Amniotic epithelial cell (primary cell): ENCODE results near the gene ALDH3A1.

Experiments used
- DNase-seq: peaks from one replicate; pipeline ENCODE4 v3.0.0-alpha.2; 2010; ENCODE audit warnings: low read depth

Gene ALDH3A1

DNA sequence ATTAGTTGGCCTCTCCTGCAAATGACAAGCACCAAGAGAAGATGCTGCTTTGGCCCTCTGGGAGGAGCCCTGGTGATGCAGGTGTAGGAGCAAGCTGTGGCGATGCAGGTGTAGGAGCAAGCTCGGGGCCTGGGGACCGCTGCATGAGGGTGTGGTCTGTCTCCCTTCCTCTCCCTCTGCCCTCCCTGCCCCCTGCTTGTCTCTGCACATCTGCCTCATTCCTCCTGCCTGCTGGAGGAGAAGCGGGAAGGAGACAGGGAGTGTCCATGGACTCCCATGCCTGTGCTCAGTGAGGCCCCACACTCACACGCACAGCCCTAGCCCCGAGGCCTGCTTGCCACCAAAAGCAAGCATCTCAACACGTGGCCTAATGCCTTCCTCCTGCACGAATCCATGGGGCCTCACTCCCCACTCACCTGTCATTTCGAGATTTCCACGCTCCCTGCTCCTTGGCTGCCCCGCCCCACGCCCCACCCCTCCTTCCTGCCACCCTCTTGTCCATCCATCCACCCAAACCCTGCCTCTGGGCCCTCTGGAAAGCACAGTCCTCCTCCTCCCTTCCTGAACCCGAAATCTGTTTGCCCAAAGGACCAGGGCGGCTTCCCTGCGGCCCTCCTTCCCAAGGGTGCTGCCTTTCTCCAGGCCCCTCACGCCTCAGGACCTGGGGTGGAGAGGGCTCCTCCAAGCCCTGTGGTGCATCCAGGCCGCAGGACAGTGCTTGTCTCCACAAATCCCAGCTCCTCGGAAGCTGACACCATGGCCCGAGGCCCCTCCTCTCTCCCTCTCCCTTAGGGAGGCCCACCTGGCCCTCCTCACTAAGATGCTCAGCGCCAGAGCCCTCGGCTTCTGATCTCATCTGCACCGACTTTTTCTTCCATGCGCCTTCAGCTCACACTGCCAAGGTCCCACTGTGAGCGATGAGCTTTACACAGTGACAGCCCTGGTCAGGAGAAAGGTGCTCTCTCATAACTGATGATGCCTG is 11.8 kb upstream of the ALDH3A1 start:
- no peak for DNase-seq

DNA sequence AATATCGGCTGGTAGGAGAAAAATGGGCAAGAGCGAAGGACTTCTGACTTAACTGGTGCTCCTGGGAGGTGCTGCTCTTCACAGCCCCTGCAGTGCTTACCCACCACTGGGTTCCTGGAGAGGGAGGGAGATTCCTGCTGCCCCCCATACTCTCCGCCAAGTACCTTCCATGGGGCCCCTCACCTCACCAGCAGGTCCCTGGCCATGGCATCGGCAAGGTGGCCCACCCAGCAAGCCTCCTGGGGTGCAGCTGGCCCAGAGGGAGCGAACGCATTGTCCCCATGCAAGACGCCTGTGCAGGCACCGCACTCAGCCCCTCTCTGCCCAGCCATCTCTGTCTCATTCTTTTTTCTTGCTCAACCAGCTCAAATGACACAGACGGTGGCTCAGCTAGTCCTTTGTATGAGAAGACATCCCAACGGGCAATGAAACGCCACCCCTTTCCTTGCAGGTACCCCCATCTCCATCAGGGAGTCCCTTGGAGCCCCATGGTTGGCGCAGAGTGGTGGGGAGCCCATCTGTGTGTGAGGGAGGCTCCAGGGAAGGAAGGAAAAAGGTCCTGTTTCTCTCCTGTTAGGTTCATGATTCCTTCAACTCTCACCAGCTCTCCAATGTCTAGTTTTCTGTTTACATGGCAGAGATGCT is 9.6 kb upstream of the ALDH3A1 start:
- no peak for DNase-seq

DNA sequence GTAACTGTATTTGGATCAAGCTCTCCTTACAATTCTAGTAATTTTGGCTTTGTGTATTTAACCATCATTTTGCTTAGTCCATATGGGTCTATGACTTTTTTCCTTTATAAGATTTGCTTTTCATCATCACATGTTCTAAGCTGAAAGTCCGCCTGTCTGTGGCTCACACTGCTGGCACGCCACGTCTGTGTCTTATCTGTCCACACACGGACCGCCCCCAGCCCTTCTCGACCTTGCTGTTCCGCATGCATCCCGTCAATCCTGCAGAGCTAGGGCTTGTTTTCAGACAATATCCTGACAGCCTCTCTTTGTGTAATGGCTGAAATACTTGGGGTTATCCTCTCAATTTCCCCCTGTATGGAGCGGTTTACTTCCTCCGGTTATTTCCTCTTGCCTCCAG is 8.4 kb upstream of the ALDH3A1 start:
- DNase-seq: peak; percentile 72

- no peak for DNase-seq
These were observed 7.9 kb upstream of the ALDH3A1 start for GRCh38 chr17:19755821-19756510.

DNA sequence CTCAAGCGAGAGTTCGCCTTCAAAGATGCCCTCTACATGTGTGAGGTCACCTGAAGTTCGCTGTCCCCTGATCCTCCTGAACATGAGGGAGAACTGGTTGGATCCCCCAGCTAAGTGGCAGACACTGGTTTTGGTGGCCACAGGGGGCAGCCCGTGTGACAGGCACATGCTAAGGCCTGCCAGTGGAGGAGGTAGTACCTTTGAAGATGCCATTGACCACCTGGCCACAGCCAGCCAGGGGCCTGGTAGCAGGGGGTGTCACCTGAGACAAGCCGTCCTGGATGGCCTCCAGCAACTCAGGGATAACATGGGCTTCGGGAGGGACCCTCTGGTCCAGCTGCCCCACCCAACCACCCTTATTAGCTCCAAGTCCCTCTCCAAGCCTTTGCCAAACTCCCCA is 7.3 kb upstream of the ALDH3A1 start:
- DNase-seq: no peak

GRCh38 chr17:19753661-19754463 is 5.8 kb upstream of the ALDH3A1 start:
- DNase-seq: no peak

- peak; percentile 48 for DNase-seq
These were observed 5.0 kb upstream of the ALDH3A1 start for GRCh38 chr17:19753051-19753509.

DNA sequence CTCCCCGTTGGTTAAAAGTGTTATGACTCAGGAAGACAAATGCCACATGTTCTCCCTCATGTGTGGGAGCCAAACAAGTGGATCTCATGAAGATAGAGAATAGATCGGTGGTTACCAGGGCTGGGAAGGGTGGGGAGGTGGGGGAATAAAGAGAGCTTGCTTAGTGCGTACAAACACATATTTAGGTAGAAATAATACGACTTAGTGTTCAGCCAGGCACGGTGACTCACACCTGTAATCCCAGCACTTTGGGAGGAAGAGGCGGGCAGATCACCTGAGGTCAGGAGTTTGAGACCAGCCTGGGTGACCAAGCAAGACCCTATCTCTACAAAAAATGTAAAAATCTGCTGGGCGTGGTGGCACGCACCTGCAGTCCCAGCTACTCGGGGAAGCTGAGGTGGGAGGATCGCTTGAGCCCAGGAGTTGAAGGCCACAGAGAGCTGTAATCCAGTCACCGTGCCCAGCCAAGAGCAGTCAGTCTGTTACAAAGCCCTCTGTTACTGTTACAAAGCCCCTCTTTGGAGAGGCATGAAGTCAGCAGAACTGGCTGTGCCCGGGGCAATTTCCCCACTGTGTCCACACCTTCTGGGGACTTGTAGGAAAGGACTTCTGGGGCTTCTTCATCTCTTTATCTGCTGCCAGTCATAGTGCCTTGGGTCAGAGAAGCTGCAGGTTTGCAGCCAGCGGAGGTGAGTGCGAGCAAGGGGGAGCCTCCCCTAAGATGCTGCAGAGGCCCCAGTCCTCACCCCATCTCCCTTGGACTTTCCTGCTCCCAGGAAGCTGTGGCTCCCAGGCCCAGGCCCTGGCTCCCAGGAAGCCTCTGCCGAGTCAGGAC is 4.3 kb upstream of the ALDH3A1 start:
- DNase-seq: no peak

DNA sequence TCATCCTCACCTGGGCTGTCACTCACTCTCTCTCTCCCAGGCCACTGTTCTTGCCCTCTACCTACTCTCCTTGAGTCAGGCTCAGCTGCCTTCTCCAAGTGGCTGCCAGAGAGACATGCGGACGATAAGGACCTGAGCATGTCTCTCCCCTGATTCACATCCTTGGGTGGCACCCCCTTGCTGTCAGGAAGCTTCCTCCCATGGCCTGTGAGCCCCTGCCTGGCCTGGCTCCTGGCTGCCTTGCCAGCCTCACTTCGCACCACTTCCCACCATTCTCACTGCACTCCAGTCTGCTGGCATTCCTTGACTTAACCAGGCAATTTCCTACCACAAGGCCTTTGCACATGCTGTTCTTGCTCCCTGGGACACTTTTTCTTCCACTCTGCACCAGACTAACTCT is 2.7 kb upstream of the ALDH3A1 start:
- DNase-seq: no peak

- no peak for DNase-seq
These were observed 2.0 kb upstream of the ALDH3A1 start for GRCh38 chr17:19750020-19750572.

GRCh38 chr17:19748807-19749193 is 702 bp upstream of the ALDH3A1 start:
- no peak for DNase-seq

DNA sequence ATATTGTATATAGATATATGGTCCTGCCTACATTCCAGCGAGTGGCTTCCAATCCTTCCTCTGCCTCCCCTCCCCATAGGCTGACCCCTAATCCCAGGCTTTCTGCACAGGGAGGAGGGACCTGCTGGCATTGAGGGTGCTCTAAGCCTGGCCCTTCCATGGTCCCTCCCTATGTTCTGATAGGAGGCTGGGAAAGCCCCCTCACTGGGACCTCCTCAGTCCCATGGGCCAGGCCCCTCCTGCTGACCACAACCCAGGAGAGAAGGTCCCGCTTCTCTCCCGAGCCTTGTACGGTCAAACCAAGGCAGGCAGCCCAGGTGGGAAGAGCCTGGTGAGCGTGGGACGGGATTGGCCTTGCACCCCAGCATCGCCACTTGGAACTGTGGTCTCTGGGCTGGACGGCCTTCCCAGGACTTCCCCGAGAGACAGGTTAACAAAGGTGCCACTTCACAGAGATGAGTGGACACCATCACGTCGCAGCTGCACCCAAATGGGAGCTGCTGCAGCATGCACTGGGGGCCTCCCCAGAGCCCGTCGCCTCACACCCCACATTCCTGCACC is 859 bp downstream of the ALDH3A1 start:
- DNase-seq: no peak

GRCh38 chr17:19746517-19746916 is 1.6 kb downstream of the ALDH3A1 start:
- DNase-seq: no peak

DNA sequence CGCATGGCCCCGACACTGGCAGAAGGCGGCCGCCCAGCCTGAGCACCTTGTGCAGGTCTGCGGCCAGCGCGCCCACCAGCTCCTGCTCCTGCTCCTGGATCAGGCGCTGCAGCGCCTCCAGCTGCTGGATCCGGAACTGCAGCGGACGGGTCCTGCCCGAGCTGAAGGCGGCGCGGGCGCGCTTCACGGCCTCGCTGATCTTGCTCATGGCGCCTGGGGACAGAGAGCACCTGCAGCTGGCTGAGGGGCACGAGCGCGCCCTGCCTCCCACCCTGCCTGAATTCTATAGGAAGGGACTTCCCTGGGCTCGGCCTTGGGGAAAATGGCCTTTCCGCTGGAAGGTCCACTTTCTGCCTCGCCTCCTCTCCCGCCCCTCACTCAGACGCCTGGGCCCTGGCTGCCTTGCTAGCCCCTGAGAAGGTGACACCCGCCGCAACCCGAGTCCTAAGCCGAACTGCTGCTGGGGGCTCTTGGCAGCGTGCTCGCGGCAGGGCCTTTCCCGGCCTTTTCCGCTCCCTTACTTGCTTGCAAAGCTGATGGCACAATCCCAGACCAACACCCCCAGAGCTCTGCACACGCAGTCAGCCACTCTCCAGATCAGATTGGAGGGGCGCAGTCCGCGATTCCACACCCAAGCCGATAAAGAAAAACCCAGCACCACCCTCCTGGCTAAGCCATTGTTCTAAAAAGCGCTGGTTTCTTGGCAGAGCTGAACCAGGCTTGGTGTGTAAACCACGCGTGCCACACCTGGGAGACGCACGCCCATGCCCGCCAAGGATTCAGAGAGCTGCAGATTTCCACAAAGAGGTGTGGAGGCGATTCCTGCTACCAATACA is 3.0 kb downstream of the ALDH3A1 start:
- peak; percentile 47 for DNase-seq

DNA sequence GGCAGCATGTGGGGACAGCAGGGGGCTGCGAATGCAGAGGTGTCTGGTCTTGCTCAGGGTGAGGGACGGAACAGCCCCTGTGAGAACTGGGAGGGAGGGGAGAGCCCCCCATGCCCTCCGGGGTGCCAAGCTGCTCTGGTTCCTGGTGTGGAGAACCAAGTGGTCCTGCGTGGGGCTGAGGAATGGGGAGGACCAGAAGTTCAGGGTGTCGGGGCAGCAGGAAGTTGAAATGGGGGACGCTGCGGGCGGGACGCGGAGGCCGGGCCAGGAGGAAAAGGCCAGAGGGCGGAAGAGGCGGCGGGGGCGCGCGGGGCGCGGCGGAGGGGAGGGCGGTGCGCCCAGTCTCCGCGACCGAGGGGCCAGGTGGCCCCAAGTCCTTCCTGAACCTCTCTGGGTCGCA is 3.6 kb downstream of the ALDH3A1 start:
- DNase-seq: no peak

- no peak for DNase-seq
These were observed 4.7 kb downstream of the ALDH3A1 start for GRCh38 chr17:19743101-19744100.

DNA sequence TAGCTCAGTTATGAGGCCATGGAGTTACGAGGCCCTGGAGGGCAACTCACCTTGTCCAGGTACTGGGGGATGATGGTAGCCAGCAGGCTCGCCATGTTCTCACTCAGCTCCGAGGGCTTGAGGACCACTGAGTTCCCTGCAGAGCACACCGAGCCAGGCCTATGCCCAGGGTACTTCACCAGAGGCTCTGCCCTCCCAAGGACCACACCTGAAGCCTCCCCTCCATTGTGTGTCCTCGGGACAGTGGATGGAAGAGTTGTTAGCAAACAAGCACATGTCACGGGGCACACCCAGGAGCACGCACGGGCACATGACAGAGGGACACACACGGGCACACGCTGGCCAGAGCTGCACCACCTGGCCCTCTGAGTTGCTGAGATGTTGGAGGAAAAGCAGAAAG is 5.6 kb downstream of the ALDH3A1 start:
- no peak for DNase-seq

DNA sequence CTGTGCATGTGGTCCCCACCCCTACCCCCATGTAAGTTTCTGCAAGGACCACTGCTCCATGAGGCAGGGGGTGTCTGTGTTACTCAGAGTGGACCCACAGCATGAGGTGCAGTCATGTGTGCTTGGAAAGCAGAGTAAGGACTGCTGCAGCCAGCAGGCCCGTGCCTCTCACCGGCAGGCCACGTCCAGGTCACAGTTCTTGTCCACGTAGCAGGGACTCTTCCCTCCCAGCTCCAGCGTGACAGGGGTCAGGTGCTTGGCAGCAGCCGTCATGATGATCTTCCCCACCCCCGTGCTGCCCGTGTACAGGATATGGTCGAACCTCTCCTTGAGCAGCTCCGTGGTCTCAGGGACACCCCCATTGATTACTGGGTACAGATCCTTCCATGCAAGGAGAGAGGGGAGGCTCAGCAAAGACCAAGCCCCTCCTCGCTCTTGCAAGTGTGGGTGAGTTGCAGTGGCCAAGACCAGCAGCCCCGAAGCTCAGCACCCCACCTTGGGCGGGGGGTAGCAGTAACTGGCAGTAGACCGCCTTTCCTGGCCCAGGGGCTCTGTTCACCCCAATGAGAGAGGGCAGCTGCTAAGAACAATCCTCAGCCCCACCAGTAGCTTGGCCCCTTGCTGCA is 6.2 kb downstream of the ALDH3A1 start:
- no peak for DNase-seq
